Neural cell (in vitro differentiated cells): Measurements from ENCODE around the gene ADCY7.

ENCODE experiments used
- CTCF ChIP-seq: fragments of 450-650 bp; IDR thresholded peaks from 2 replicates; pipeline ENCODE4 v1.5.1; 2014; ENCODE audit warnings: antibody characterized with exemption, mild to moderate bottlenecking, moderate library complexity; ENCODE audit not compliant: poor library complexity, severe bottlenecking
- EP300 ChIP-seq: fragments of 450-650 bp; conservative IDR thresholded peaks from 2 replicates; pipeline ENCODE4 v1.6.1; 2014; ENCODE audit warnings: antibody characterized with exemption, mild to moderate bottlenecking, moderate library complexity; ENCODE audit not compliant: poor library complexity, severe bottlenecking
- EZH2 ChIP-seq: fragments of 200-600, 300-800 bp; shearing (Covaris generic), sonication (generic); IDR thresholded peaks from 2 replicates; pipeline ENCODE4 v1.6.1; 2014; ENCODE audit warnings: antibody characterized with exemption, low read length, borderline replicate concordance, mild to moderate bottlenecking; ENCODE audit not compliant: insufficient read depth, poor library complexity, severe bottlenecking
- MXI1 ChIP-seq: fragments of 450-650 bp; conservative IDR thresholded peaks from 2 replicates; pipeline ENCODE4 v1.6.1; 2014; ENCODE audit warnings: antibody characterized with exemption, mild to moderate bottlenecking; ENCODE audit not compliant: poor library complexity, severe bottlenecking
- POLR2AphosphoS5 ChIP-seq: IDR thresholded peaks from 2 replicates; pipeline ENCODE4 v1.6.1; 2012

DNA sequence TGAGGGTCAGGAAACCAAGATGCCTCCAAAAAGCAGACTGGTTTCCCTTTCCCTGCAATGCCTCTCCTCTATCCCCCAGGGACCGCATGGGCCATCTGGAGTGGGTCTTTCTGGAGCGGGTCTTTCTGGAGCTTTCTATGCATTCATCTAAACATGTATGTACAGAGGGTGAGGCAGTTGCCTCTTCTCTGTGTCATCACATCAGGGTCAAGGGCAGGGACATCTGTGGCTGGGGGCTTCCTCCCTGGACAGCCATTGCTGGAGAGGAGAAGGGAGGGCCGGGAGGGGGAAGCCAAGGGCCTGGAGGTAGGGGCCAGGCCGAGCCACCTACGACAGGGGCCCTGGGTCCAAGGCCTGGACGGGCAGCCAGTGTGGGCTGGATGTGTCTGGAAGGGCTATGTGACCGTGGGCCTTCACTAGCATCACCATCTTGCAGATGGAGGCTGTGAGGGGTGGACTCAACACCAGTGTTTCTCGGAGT, 840 bp downstream of the ADCY7 start:
- TF ChIP-seq POLR2AphosphoS5: no peak
- no peak for TF ChIP-seq CTCF
- no peak for TF ChIP-seq EZH2
- no peak for TF ChIP-seq EP300
- TF ChIP-seq MXI1: no peak
